Karpas-422 (cell line): Measurements from ENCODE around the gene CST9. TPM values are rescaled to one million over a fixed set of nuclear protein-coding genes. Genes with fewer than 3 reads are reported as not detected.
"Not testable (repeated sequence)": the region's sequence is repeated elsewhere in the genome, so short reads cannot be mapped to it uniquely, and the experiment has no call there.

Source experiments
- DNase-seq: peaks from one replicate; pipeline ENCODE4 v3.0.0-alpha.2; 2015
- H2AFZ ChIP-seq: fragments of 200-600 bp; sonication (generic); 2 replicates; pipeline ENCODE4 v1.6.1; 2014; ENCODE audit warnings: antibody characterized with exemption, low read length, mixed read lengths
- H3K27ac ChIP-seq: fragments of 200-600 bp; sonication (generic); 2 replicates; pipeline ENCODE4 v1.5.1; 2014; ENCODE audit warnings: mild to moderate bottlenecking, low read length, moderate library complexity
- H3K27me3 ChIP-seq: fragments of 200-600 bp; sonication (generic); 2 replicates; pipeline ENCODE4 v1.6.1; 2014; ENCODE audit warnings: low read length, mixed read lengths
- H3K36me3 ChIP-seq: fragments of 200-600 bp; sonication (generic); 2 replicates; pipeline ENCODE4 v1.6.1; 2014; ENCODE audit warnings: low read length, mixed read lengths; ENCODE audit not compliant: insufficient read depth
- H3K4me1 ChIP-seq: fragments of 200-600 bp; sonication (generic); 2 replicates; pipeline ENCODE4 v1.6.1; 2014; ENCODE audit warnings: mild to moderate bottlenecking, low read length, mixed read lengths
- H3K4me2 ChIP-seq: fragments of 200-600 bp; sonication (generic); 2 replicates; pipeline ENCODE4 v1.6.1; 2014; ENCODE audit warnings: low read length, low read depth, mild to moderate bottlenecking; ENCODE audit not compliant: poor library complexity, severe bottlenecking
- H3K4me3 ChIP-seq: fragments of 200-600 bp; sonication (generic); 2 replicates; pipeline ENCODE4 v1.5.1; 2014; ENCODE audit warnings: mild to moderate bottlenecking, antibody characterized with exemption, low read length, mixed read lengths
- H3K79me2 ChIP-seq: fragments of 200-600 bp; sonication (generic); 2 replicates; pipeline ENCODE4 v1.6.1; 2014; ENCODE audit warnings: mild to moderate bottlenecking, low read length, mixed read lengths
- H3K9ac ChIP-seq: fragments of 200-600 bp; sonication (generic); 2 replicates; pipeline ENCODE4 v1.6.0; 2014; ENCODE audit warnings: low read length
- H3K9me2 ChIP-seq: fragments of 200-600 bp; sonication (generic), shearing (Covaris generic); replicated peaks from 2 replicates; pipeline ENCODE4 v1.6.0; 2014; ENCODE audit warnings: mild to moderate bottlenecking, low read length, moderate library complexity; ENCODE audit not compliant: insufficient read depth
- H3K9me3 ChIP-seq: fragments of 300-700, 200-600 bp; sonication (generic); 2 replicates; pipeline ENCODE4 v1.6.1; 2014; ENCODE audit warnings: low read length, mixed read lengths
- H4K20me1 ChIP-seq: fragments of 200-600 bp; sonication (generic); 2 replicates; pipeline ENCODE4 v1.6.1; 2014; ENCODE audit warnings: mild to moderate bottlenecking, antibody characterized with exemption, low read length, low read depth; ENCODE audit not compliant: insufficient read depth
- total RNA-seq: library from RNA; depleted of rRNA; stranded (reverse); fragments of >200 nt; shearing (Covaris generic); gene quantifications from 2 replicates; pipeline ENCODE4 v1.2.3, GENCODE V29; 2014; ENCODE audit warnings: low replicate concordance

The CST9 gene
- total RNA-seq, 1 experiment from 2014 or later = not detected

GRCh38 chr20:23635768-23636090, 30.0 kb upstream of the CST9 start:
- H3K9ac ChIP-seq, H4K20me1 ChIP-seq, H3K79me2 ChIP-seq, H3K4me1 ChIP-seq, H2AFZ ChIP-seq, H3K36me3 ChIP-seq, H3K4me2 ChIP-seq, H3K27ac ChIP-seq, H3K4me3 ChIP-seq, H3K9me2 ChIP-seq, DNase-seq, H3K27me3 ChIP-seq, H3K9me3 ChIP-seq: not testable (repeated sequence)

- no peaks in the 10 kb centered on the region for H3K9me3 ChIP-seq
Observed at GRCh38 chr20:23634985-23635767, 29.5 kb upstream of the CST9 start.

GRCh38 chr20:23634044-23634801, 28.5 kb upstream of the CST9 start:
- Histone ChIP-seq H2AFZ (no peak overlapping the region), H3K36me3 (no peaks in the 10 kb centered on the region), H3K27me3 (no peaks in the 10 kb centered on the region), H4K20me1 (no peaks in the 10 kb centered on the region), H3K9me2 (no peaks in the 10 kb centered on the region), H3K4me1 (no peaks in the 10 kb centered on the region), H3K4me3 (no peak overlapping the region), H3K27ac (no peak overlapping the region), H3K4me2 (no peak overlapping the region), H3K9me3 (no peaks in the 10 kb centered on the region), H3K9ac (no peak overlapping the region), H3K79me2 (no peaks in the 10 kb centered on the region)
- no peak for DNase-seq

More at GRCh38 chr20:23634985-23635767, 29.5 kb upstream of the CST9 start:
- Histone ChIP-seq H3K4me2 (no peak overlapping the region), H2AFZ (no peak overlapping the region), H3K9ac (no peak overlapping the region), H3K27me3 (no peaks in the 10 kb centered on the region), H3K4me1 (no peaks in the 10 kb centered on the region), H3K36me3 (no peaks in the 10 kb centered on the region), H3K4me3 (no peak overlapping the region), H4K20me1 (no peaks in the 10 kb centered on the region), H3K9me2 (no peaks in the 10 kb centered on the region), H3K79me2 (no peaks in the 10 kb centered on the region), H3K27ac (no peak overlapping the region)
- no peak for DNase-seq

GRCh38 chr20:23632711-23633573, 27.2 kb upstream of the CST9 start:
- Histone ChIP-seq H3K79me2 (no peaks in the 10 kb centered on the region), H3K9me2 (no peaks in the 10 kb centered on the region), H3K4me3 (no peak overlapping the region), H3K36me3 (no peaks in the 10 kb centered on the region), H3K27ac (no peak overlapping the region), H3K4me1 (no peaks in the 10 kb centered on the region), H3K4me2 (no peak overlapping the region), H2AFZ (no peak overlapping the region), H3K27me3 (no peaks in the 10 kb centered on the region), H3K9me3 (no peaks in the 10 kb centered on the region), H3K9ac (no peak overlapping the region), H4K20me1 (no peaks in the 10 kb centered on the region)
- no peak for DNase-seq

- Histone ChIP-seq H3K27ac (no peak overlapping the region), H3K79me2 (no peaks in the 10 kb centered on the region), H3K4me3 (no peak overlapping the region), H3K4me1 (no peaks in the 10 kb centered on the region), H2AFZ (no peak overlapping the region), H3K9me2 (no peaks in the 10 kb centered on the region), H3K4me2 (no peak overlapping the region), H3K9ac (no peak overlapping the region), H3K36me3 (no peaks in the 10 kb centered on the region), H3K9me3 (no peaks in the 10 kb centered on the region), H3K27me3 (no peaks in the 10 kb centered on the region), H4K20me1 (no peaks in the 10 kb centered on the region)
- DNase-seq = no peak
Observed at GRCh38 chr20:23631981-23632710, 26.4 kb upstream of the CST9 start.

- Histone ChIP-seq H3K9me3 (no peaks in the 10 kb centered on the region), H3K9ac (no peak overlapping the region), H3K27me3 (no peaks in the 10 kb centered on the region), H3K36me3 (no peaks in the 10 kb centered on the region), H3K27ac (no peak overlapping the region), H3K9me2 (no peaks in the 10 kb centered on the region), H3K4me1 (no peaks in the 10 kb centered on the region), H2AFZ (no peak overlapping the region), H3K4me2 (no peak overlapping the region), H4K20me1 (no peaks in the 10 kb centered on the region), H3K4me3 (no peak overlapping the region), H3K79me2 (no peaks in the 10 kb centered on the region)
- no peak for DNase-seq
Observed at GRCh38 chr20:23631226-23631822, 25.6 kb upstream of the CST9 start.

GRCh38 chr20:23630392-23630849, 24.7 kb upstream of the CST9 start:
- Histone ChIP-seq H3K27me3 (no peaks in the 10 kb centered on the region), H3K9me2 (no peaks in the 10 kb centered on the region), H3K9ac (no peak overlapping the region), H2AFZ (no peak overlapping the region), H4K20me1 (no peaks in the 10 kb centered on the region), H3K36me3 (no peaks in the 10 kb centered on the region), H3K4me1 (no peaks in the 10 kb centered on the region), H3K4me2 (no peak overlapping the region), H3K9me3 (no peaks in the 10 kb centered on the region), H3K4me3 (no peak overlapping the region), H3K27ac (no peak overlapping the region), H3K79me2 (no peaks in the 10 kb centered on the region)
- DNase-seq = no peak
